KOPT-K1 (cell line): Measurements from ENCODE around the gene FRMPD4.

Experiments used
- H3K27ac ChIP-seq: fragments of 200-600 bp; sonication (generic); 2 replicates; pipeline ENCODE4 v1.5.1; 2016; ENCODE audit warnings: antibody characterized with exemption, mild to moderate bottlenecking, low read depth, low read length; ENCODE audit not compliant: poor library complexity, severe bottlenecking
- H3K36me3 ChIP-seq: fragments of 200-600 bp; sonication (generic); 2 replicates; pipeline ENCODE4 v1.5.1; 2017; ENCODE audit warnings: antibody characterized with exemption, mild to moderate bottlenecking, low read length, moderate library complexity; ENCODE audit not compliant: insufficient read depth
- H3K9me3 ChIP-seq: fragments of 200-600 bp; sonication (generic); 2 replicates; pipeline ENCODE4 v1.5.1; 2017; ENCODE audit warnings: antibody characterized with exemption, low read length, mild to moderate bottlenecking; ENCODE audit not compliant: insufficient read depth, poor library complexity, severe bottlenecking

The FRMPD4 gene

DNA sequence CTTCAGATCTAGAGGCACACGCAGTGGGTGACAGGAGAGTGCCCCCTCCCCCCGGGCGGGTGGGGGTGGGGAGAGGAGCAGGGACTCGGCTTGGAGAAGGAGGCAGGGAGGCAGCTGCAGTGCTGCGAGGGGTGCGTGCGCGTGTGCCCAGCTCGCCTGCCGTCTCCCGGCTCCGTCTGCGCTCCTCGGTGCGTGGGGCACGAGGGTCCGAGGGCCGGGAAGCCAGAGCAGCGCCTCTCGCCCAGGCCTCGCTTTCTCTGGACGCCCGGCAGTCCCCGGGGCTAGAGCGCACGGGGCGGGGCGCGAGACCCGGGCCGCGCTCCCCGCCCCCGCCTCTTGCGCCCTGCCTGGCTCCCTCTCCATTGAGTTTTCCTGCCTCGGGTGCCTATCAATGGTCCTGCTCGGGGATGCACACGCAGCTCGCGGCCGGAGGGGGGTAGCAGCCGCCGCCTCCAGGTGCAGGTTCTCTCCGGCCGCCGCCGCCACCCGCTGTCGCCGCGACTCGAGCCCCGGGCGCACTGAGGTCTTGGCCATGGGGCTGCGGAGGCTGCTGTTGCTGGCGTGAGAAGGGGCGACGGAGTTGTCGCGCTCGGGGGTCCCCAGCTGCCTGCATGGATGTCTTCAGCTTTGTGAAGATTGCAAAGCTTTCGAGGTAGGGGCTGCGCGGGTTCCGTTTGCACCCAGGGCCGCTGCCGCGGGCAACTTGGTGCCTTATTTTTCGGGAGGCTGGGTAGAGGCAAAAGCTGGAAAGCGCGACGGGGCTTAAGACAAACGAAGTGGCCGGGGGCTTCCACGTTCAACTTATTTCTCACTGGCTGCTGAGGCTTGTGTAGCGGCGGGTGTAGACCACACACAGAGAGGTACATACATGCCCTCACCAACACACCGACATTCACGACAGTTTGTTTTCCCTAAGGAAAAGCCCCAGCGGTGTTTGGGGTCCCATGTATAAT lies at the start of gene FRMPD4:
FRMPD4 (plus strand) TSS at position 113 of the 953 bp plus-strand sequence; CDS start at position 612, 499 bp downstream.
- H3K9me3 ChIP-seq, result no peaks in the 10 kb centered on the region
- no peaks in the 10 kb centered on the region for H3K36me3 ChIP-seq
- no peak within 1 kb of the TSS for H3K27ac ChIP-seq

- Histone ChIP-seq H3K9me3 (no peaks in the 10 kb centered on the region), H3K27ac (no peak overlapping the region), H3K36me3 (no peaks in the 10 kb centered on the region)
Measured at GRCh38 chrX:12089740-12090139, 48.5 kb upstream of the FRMPD4 start.

GRCh38 chrX:12113321-12113720 lies 25.0 kb upstream of the FRMPD4 start:
- Histone ChIP-seq H3K27ac (no peak overlapping the region), H3K36me3 (no peaks in the 10 kb centered on the region), H3K9me3 (no peaks in the 10 kb centered on the region)

DNA sequence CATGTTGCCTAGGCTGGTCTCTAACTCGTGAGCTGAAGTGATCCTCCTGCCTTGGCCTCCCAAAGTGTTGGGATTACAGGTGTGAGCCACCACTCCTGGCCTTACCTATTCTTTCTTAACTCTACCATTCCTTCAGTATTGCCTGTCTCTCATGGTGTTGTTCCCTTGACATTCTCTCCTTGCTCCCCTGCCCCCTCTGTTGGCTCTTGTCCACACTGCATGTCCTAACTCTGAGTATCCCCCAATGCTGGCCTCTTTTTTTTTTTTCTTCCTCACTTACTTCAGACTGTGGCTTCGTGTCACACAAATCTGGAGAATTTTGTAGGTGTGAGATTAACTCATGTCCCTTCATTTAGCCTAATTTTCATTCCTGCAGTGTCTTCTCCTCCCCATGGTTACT lies 22.9 kb upstream of the FRMPD4 start:
- no peak overlapping the region for H3K27ac ChIP-seq
- no peaks in the 10 kb centered on the region for H3K9me3 ChIP-seq
- H3K36me3 ChIP-seq, result no peaks in the 10 kb centered on the region

- no peak overlapping the region for H3K27ac ChIP-seq
- H3K9me3 ChIP-seq, result no peaks in the 10 kb centered on the region
- H3K36me3 ChIP-seq, result no peaks in the 10 kb centered on the region
Measured at GRCh38 chrX:12118134-12118533, 20.1 kb upstream of the FRMPD4 start.

GRCh38 chrX:12128017-12128416 lies 10.3 kb upstream of the FRMPD4 start:
- Histone ChIP-seq H3K9me3 (no peaks in the 10 kb centered on the region), H3K36me3 (no peaks in the 10 kb centered on the region), H3K27ac (no peak overlapping the region)

- no peaks in the 10 kb centered on the region for H3K9me3 ChIP-seq
- no peak overlapping the region for H3K27ac ChIP-seq
- no peaks in the 10 kb centered on the region for H3K36me3 ChIP-seq
Measured at GRCh38 chrX:12137951-12138360, 317 bp upstream of the FRMPD4 start.

DNA sequence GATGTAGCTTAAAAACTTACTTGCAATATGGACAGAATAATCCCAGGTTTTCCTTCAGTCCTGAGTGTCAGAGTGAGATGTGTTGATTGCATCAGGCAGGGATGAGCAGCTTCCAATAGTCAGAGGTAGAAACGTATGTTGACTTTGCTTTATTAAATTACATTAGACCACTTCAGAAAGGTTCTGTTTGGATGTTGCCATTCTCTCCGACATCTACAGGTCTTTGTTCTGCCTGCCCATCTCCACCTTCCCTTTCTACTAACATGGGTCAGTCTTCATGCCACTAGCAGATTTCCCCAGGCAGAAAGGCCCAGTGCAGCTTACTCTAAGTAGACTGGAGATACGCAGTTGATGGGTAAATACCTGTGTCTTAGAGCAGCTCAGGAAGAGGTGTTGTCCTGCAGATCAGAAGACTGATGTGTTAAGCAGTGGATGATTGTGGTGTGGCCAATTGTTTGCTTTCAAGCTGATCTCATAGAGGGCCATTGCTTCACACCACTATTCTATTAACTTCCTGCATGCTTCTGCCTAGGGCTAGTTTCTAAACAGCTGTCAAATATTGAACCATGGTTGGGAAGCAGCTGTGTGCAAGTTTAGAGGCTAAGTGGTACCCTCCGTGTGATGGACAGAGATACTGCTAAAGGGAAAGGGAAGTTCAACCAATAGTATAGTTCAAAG lies 1.8 kb downstream of the FRMPD4 start:
- H3K9me3 ChIP-seq, result no peaks in the 10 kb centered on the region
- no peak overlapping the region for H3K27ac ChIP-seq
- H3K36me3 ChIP-seq, result no peaks in the 10 kb centered on the region

GRCh38 chrX:12141511-12141910 lies 3.2 kb downstream of the FRMPD4 start:
- Histone ChIP-seq H3K36me3 (no peaks in the 10 kb centered on the region), H3K27ac (no peak overlapping the region), H3K9me3 (no peaks in the 10 kb centered on the region)

DNA sequence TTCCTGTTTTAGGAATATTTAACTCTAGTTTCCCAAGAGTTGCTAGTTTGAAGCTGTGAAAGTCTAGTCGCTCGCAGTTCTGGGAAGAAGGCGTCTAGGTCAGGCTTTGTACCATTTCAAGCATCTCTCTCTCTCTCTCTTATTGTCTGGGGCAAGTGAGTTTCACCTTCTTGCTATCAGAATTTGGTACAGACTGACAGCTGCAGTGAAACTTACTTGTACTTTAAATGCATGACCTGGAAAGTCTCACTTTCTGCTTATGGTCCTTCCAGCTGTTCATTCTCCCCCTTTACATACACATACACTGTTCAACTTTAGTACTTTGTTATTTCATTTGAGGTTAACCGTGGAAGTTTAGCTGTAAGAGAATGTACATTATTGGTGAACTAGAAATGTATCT lies 4.4 kb downstream of the FRMPD4 start:
- H3K9me3 ChIP-seq, result no peaks in the 10 kb centered on the region
- H3K36me3 ChIP-seq, result no peaks in the 10 kb centered on the region
- no peak overlapping the region for H3K27ac ChIP-seq

DNA sequence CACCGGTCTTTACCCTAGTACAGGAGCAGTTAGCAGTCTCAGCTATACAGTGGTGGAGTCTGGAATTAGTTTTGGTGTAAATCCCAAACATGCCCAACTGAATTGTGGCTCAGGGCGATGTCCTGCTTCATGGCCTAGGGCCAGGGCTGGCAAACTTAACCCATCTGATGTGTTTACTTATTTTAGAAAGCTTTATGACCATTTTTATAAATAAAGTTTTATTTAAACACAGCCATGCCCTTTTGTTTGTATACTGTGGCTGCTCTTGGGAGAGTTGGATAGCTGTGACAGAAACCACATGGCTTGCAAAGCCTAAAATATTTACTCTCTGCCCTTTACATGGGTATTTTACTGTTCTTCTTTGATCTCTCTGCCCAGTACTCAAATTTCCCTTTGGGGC lies 7.1 kb downstream of the FRMPD4 start:
- H3K27ac ChIP-seq, result no peak overlapping the region
- no peaks in the 10 kb centered on the region for H3K36me3 ChIP-seq
- no peaks in the 10 kb centered on the region for H3K9me3 ChIP-seq

DNA sequence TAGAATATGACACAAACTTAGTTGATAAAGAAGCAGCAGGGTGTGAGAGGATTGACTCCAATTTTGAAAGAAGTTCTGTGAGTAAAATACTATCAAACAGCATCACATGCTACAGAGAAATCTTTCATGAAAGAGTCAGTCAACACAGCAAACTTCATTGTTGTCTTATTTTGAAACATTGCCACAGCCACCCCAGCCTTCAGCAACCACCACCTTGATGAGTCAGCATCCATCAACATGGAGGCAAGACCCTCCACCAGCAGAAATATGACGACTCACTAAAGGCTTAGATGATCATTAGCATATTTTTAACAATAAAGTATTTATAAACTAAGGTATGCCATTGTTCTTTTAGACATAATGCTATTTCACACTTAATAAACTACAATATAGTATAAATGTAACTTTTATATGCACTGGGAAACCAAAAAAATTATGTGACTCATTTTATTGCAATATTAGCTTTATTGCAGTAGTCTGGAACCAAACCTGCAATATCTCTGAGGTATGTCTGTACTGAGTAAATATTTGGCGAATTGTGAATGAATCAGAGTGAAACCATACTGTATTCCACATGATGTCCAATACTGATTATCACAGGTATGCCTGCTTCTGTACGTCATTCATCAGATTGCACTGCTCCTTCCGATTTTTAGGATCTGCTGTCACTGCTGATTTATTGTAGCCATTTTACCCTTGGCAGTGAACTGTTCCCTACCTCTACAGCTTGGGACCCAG lies 11.6 kb downstream of the FRMPD4 start:
- Histone ChIP-seq H3K9me3 (no peaks in the 10 kb centered on the region), H3K27ac (no peak overlapping the region), H3K36me3 (no peaks in the 10 kb centered on the region)

DNA sequence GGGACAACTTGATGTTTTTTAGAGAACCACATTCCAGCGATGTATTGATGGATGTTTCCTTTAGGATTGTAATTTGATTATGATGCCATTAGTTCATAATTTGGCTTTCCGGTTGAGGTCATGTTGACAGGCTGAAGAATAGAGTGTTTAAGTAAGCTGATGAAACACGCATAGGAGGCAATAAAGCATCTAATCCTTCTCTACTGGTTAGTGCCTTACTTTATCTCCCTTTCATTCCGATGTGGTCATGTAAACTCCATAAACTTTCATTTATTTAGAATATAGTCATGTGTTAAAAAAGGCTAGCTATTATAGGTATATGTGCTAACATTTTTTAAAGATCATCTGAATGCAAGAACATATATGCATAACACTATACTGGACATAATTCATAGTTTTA lies 15.0 kb downstream of the FRMPD4 start:
- no peak overlapping the region for H3K27ac ChIP-seq
- no peaks in the 10 kb centered on the region for H3K36me3 ChIP-seq
- no peaks in the 10 kb centered on the region for H3K9me3 ChIP-seq

DNA sequence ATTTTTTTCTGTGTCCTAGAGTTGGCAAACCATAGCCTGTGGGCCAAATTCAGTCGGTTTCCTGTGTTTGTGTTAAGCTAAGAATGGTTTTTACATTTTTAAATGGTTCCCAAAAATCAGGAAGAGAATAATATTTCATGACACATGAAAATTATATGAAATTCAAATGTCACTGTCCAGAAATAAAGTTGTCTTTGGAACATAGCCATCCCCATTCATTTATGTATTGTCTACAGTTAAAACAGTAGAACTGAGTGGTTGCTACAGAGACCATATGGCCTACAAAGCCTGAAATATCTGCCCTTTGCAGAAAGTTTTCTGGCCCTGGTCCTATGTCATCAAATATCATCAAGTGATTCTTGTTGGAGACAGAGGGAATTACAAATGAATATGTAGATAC lies 15.5 kb downstream of the FRMPD4 start:
- Histone ChIP-seq H3K9me3 (no peaks in the 10 kb centered on the region), H3K36me3 (no peaks in the 10 kb centered on the region), H3K27ac (no peak overlapping the region)

GRCh38 chrX:12159799-12160198 lies 21.5 kb downstream of the FRMPD4 start:
- Histone ChIP-seq H3K9me3 (no peaks in the 10 kb centered on the region), H3K36me3 (no peaks in the 10 kb centered on the region), H3K27ac (no peak overlapping the region)
